ENCODE results near the gene DPH3.

GRCh38 chr3:16279010-16279801 lies 14.5 kb upstream of the DPH3 start:
- TF ChIP-seq POLR2AphosphoS5 (IDR thresholded peaks at IDR 0.05; ENCODE audit: low read depth, low read length) (no peak), POLR2A (IDR thresholded peaks at IDR 0.05; ENCODE audit: low read depth, low read length) (no peak)

Measured in GM12891 (cell line).